GM21447 (cell line): ENCODE measurements around the gene NEU2.

ENCODE experiments used
- ATAC-seq: cut with Tn5 transposase; IDR thresholded peaks from one replicate; pipeline ENCODE4 v1.9.1; 2021; ENCODE audit not compliant: unreplicated experiment

Gene NEU2

GRCh38 chr2:233032551-233033320, at the start of gene NEU2:
TSS of gene NEU2 (plus strand) at chr2:233032672. CDS start at chr2:233032672, 0 bp downstream.
- ATAC-seq, result no peak

- ATAC-seq, result no peak
Observed at GRCh38 chr2:232982926-232983668, 49.4 kb upstream of the NEU2 start.

- ATAC-seq, result no peak
Observed at GRCh38 chr2:232983669-232984140, 48.8 kb upstream of the NEU2 start.

GRCh38 chr2:232984451-232985207, 47.8 kb upstream of the NEU2 start:
- no peak for ATAC-seq

- ATAC-seq, result no peak
Observed at GRCh38 chr2:232986155-232986554, 46.3 kb upstream of the NEU2 start.

- ATAC-seq, result no peak
Observed at GRCh38 chr2:232993231-232993821, 39.1 kb upstream of the NEU2 start.

GRCh38 chr2:232994446-232994845, 38.0 kb upstream of the NEU2 start:
- no peak for ATAC-seq

- ATAC-seq, result no peak
Observed at GRCh38 chr2:232997749-232998665, 34.5 kb upstream of the NEU2 start.

GRCh38 chr2:232998666-232998985, 33.8 kb upstream of the NEU2 start:
- no peak for ATAC-seq

- ATAC-seq, result no peak
Observed at GRCh38 chr2:232999354-232999753, 33.1 kb upstream of the NEU2 start.

GRCh38 chr2:233000886-233001750, 31.4 kb upstream of the NEU2 start:
- no peak for ATAC-seq

- ATAC-seq, result no peak
Observed at GRCh38 chr2:233002829-233003657, 29.4 kb upstream of the NEU2 start.

- no peak for ATAC-seq
Observed at GRCh38 chr2:233003658-233004555, 28.6 kb upstream of the NEU2 start.

- ATAC-seq, result no peak
Observed at GRCh38 chr2:233005096-233005495, 27.4 kb upstream of the NEU2 start.

- no peak for ATAC-seq
Observed at GRCh38 chr2:233006648-233007047, 25.8 kb upstream of the NEU2 start.

- no peak for ATAC-seq
Observed at GRCh38 chr2:233007270-233007669, 25.2 kb upstream of the NEU2 start.

- no peak for ATAC-seq
Observed at GRCh38 chr2:233007739-233008138, 24.7 kb upstream of the NEU2 start.
